ENCODE measurements around the gene MSRB1. TPM values are rescaled to one million over a fixed set of nuclear protein-coding genes. Genes with fewer than 3 reads are reported as not detected.

Gene MSRB1
- total RNA-seq, 1 donor from 2014 or later = 23.7 TPM

DNA sequence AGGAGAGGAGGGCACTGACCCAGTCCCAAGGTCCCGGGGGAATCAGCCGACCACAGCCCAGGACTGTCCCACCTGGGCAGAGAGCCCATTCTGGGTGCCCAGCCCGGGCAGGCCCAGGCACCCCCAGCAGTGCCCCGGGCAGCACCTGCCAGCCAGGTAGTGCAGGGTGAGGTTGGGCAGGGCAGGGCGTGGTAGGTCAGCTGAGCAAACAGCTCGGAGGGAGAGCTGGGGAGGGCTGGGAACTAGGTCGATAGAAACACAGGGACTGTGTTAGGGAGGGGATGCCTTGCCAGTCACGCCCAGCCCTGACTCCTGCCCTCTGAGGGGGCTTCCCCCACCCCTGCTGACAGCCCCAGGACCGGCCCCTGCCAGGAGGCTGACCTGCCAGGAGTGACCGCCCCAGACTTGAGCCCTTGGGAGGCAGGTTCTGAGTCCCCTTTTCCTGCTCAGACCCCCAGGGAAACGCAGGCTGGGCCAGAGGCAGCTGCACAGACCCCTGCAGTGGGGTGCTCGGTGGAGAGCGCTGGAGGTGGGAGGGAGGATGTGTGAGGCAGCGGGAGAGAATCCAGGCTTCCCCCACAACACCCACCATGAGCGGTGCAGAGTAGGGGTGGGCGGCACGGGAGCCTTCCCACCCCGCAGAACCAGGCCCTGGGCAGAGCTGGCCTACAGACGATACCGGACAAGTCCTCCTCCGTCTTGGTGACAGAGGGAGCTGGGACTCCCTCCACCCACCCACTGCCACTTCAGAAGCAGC lies 29.5 kb downstream of the MSRB1 start:
- no peaks in the 10 kb centered on the region for H3K9me3 Mint-ChIP-seq (ENCODE audit: unreplicated experiment)
- no peak overlapping the region for H3K27ac ChIP-seq (ENCODE audit: low read depth, low read length)
- H3K27me3 ChIP-seq (ENCODE audit: insufficient read depth, low read length) = peaks cover 27% of the 10 kb centered on the region
- H3K4me3 ChIP-seq (ENCODE audit: insufficient read depth, low read depth, low read length) = no peak overlapping the region
- H3K4me2 ChIP-seq (ENCODE audit: low read length) = no peak overlapping the region
- H3K36me3 Mint-ChIP-seq (ENCODE audit: low read depth, unreplicated experiment) = no peaks in the 10 kb centered on the region
- no peaks in the 10 kb centered on the region for H3K9me3 ChIP-seq (ENCODE audit: insufficient read depth, low read depth, low read length)
- H3K79me2 ChIP-seq (ENCODE audit: insufficient read depth, low read length) = no peaks in the 10 kb centered on the region
- H3K4me1 Mint-ChIP-seq (ENCODE audit: low read depth, unreplicated experiment) = no peaks in the 10 kb centered on the region
- DNase-seq (ENCODE audit: low read depth) (no peak), FAIRE-seq (no peak)
- no peak overlapping the region for H3K9ac ChIP-seq (ENCODE audit: low read length)
- no peaks in the 10 kb centered on the region for H3K4me1 ChIP-seq (ENCODE audit: insufficient read depth, low read length)
- H2AFZ ChIP-seq (ENCODE audit: low read depth, low read length) = no peak overlapping the region
- H4K20me1 ChIP-seq (ENCODE audit: insufficient read depth, low read length) = no peaks in the 10 kb centered on the region
- H3K4me3 Mint-ChIP-seq (ENCODE audit: unreplicated experiment) = no peak overlapping the region
- peaks cover 37% of the 10 kb centered on the region for H3K27me3 Mint-ChIP-seq (ENCODE audit: low read depth, unreplicated experiment)
- no peak overlapping the region for H3K27ac Mint-ChIP-seq (ENCODE audit: unreplicated experiment)
- no peaks in the 10 kb centered on the region for H3K36me3 ChIP-seq (ENCODE audit: insufficient read depth, low read length)
- TF ChIP-seq CTCF (IDR thresholded peaks at IDR 0.05; ENCODE audit: insufficient read depth, low read depth, low read length) = no peak
- TF ChIP-seq EZH2 (IDR thresholded peaks at IDR 0.05; ENCODE audit: insufficient read depth, low read length) = no peak

- Histone ChIP-seq H3K4me3 (ENCODE audit: insufficient read depth, low read depth, low read length) (no peak overlapping the region), H4K20me1 (ENCODE audit: insufficient read depth, low read length) (no peaks in the 10 kb centered on the region), H3K27me3 (ENCODE audit: insufficient read depth, low read length) (peaks cover 20% of the 10 kb centered on the region), H3K36me3 (ENCODE audit: insufficient read depth, low read length) (no peaks in the 10 kb centered on the region), H3K9me3 (ENCODE audit: insufficient read depth, low read depth, low read length) (no peaks in the 10 kb centered on the region), H3K27ac (ENCODE audit: low read depth, low read length) (no peak overlapping the region), H3K79me2 (ENCODE audit: insufficient read depth, low read length) (no peaks in the 10 kb centered on the region), H3K9ac (ENCODE audit: low read length) (no peak overlapping the region), H3K4me2 (ENCODE audit: low read length) (no peak overlapping the region), H3K4me1 (ENCODE audit: insufficient read depth, low read length) (no peaks in the 10 kb centered on the region), H2AFZ (ENCODE audit: low read depth, low read length) (no peak overlapping the region)
- FAIRE-seq (no peak), DNase-seq (ENCODE audit: low read depth) (no peak)
- no peak for TF ChIP-seq EZH2 (IDR thresholded peaks at IDR 0.05; ENCODE audit: insufficient read depth, low read length)
- no peak for TF ChIP-seq CTCF (IDR thresholded peaks at IDR 0.05; ENCODE audit: insufficient read depth, low read depth, low read length)
- Mint-ChIP-seq H3K4me1 (ENCODE audit: low read depth, unreplicated experiment) (no peaks in the 10 kb centered on the region), H3K27me3 (ENCODE audit: low read depth, unreplicated experiment) (peaks cover 35% of the 10 kb centered on the region), H3K4me3 (ENCODE audit: unreplicated experiment) (no peak overlapping the region), H3K36me3 (ENCODE audit: low read depth, unreplicated experiment) (no peaks in the 10 kb centered on the region), H3K27ac (ENCODE audit: unreplicated experiment) (no peak overlapping the region), H3K9me3 (ENCODE audit: unreplicated experiment) (no peaks in the 10 kb centered on the region)
Measured at GRCh38 chr16:1912215-1912543, 30.8 kb downstream of the MSRB1 start.

DNA sequence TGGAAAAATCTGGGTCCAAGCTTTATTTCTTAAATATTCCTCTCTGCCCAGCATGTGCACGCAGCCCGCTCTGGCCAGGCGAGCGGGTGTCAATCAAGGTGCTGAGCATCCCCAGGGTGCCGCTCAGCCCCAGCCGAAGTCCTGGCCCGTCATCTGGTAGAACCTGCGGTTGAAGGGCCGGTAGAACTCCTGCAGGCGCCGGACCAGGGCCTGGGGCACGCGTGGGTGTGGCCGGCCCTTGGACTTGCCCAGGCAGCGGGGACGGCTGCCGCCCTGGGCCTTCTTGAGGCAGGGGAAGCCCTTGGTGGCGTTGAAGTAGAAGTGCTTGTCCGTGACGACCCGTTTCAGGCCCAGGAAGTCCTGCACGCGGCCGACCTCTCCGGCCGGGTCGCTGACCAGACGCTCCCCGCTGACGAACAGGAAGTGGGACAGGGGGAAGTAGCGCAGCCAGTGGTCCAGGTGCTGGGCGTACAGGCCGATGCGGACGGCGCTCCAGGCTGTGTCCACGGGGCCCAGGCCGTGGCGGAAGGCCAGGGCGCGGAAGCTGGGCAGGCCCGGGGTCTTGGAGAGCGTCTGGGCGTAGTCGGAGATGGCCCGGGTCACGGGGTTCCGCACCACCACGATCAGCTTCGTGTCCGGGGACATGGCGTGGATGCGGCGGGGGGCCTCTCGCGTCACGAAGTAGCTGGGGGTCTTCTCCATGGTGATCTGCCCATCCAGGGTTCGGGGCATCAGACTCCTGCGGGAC lies 31.4 kb downstream of the MSRB1 start:
- Histone ChIP-seq H3K27ac (ENCODE audit: low read depth, low read length) (no peak overlapping the region), H3K79me2 (ENCODE audit: insufficient read depth, low read length) (no peaks in the 10 kb centered on the region), H3K9me3 (ENCODE audit: insufficient read depth, low read depth, low read length) (no peaks in the 10 kb centered on the region), H3K4me1 (ENCODE audit: insufficient read depth, low read length) (no peaks in the 10 kb centered on the region), H3K36me3 (ENCODE audit: insufficient read depth, low read length) (no peaks in the 10 kb centered on the region), H3K9ac (ENCODE audit: low read length) (no peak overlapping the region), H2AFZ (ENCODE audit: low read depth, low read length) (no peak overlapping the region), H3K27me3 (ENCODE audit: insufficient read depth, low read length) (peaks cover 17% of the 10 kb centered on the region), H3K4me2 (ENCODE audit: low read length) (no peak overlapping the region), H4K20me1 (ENCODE audit: insufficient read depth, low read length) (no peaks in the 10 kb centered on the region), H3K4me3 (ENCODE audit: insufficient read depth, low read depth, low read length) (no peak overlapping the region)
- TF ChIP-seq EZH2 (IDR thresholded peaks at IDR 0.05; ENCODE audit: insufficient read depth, low read length) (no peak), CTCF (IDR thresholded peaks at IDR 0.05; ENCODE audit: insufficient read depth, low read depth, low read length) (no peak)
- Mint-ChIP-seq H3K36me3 (ENCODE audit: low read depth, unreplicated experiment) (no peaks in the 10 kb centered on the region), H3K4me3 (ENCODE audit: unreplicated experiment) (no peak overlapping the region), H3K4me1 (ENCODE audit: low read depth, unreplicated experiment) (peaks cover 3% of the 10 kb centered on the region), H3K27me3 (ENCODE audit: low read depth, unreplicated experiment) (peaks cover 33% of the 10 kb centered on the region), H3K27ac (ENCODE audit: unreplicated experiment) (no peak overlapping the region), H3K9me3 (ENCODE audit: unreplicated experiment) (no peaks in the 10 kb centered on the region)
- FAIRE-seq (no peak), DNase-seq (ENCODE audit: low read depth) (no peak)

All from astrocyte (in vitro differentiated cells and primary cell).